A673 (cell line): ENCODE data around the gene ZNF367.
"Not testable (repeated sequence)": the region's sequence is repeated elsewhere in the genome, so short reads cannot be mapped to it uniquely, and the experiment has no call there.

Experiments used
- EZH2 ChIP-seq: fragments of 200-600 bp; sonication (generic); IDR thresholded peaks from 2 replicates; pipeline ENCODE4 v1.6.1; 2017; ENCODE audit warnings: borderline replicate concordance, low read depth, mild to moderate bottlenecking, mixed read lengths, antibody characterized with exemption, low read length; ENCODE audit not compliant: poor library complexity, severe bottlenecking
- TF ChIP-seq, protein P1 (sequence below): fragments of 300-800, 200-600 bp; sonication (generic); conservative IDR thresholded peaks from 2 replicates; pipeline ENCODE4 v1.5.1; 2017; ENCODE audit warnings: low read depth, mild to moderate bottlenecking, antibody characterized with exemption, low read length, moderate library complexity, mixed read lengths

DNA sequence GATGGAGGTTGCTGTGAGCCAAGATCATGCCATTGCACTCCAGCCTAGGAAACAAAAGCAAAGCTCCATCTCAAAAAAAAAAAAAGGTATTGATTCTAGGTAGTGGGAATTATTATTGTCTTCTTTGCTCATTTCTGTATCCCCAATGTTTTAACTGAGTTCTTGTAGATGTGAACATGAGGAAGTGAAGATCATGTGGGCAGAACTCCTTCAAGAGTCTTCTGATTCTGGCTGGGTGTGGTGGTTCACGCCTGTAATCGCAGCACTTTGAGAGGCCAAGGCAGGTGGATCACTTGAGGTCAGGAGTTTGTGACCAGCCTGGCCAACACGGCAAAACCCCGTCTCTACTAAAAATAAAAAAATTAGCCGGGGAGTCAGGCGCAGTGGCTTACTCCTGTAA lies 42.7 kb downstream of the ZNF367 start:
- TF ChIP-seq, protein P1, sequence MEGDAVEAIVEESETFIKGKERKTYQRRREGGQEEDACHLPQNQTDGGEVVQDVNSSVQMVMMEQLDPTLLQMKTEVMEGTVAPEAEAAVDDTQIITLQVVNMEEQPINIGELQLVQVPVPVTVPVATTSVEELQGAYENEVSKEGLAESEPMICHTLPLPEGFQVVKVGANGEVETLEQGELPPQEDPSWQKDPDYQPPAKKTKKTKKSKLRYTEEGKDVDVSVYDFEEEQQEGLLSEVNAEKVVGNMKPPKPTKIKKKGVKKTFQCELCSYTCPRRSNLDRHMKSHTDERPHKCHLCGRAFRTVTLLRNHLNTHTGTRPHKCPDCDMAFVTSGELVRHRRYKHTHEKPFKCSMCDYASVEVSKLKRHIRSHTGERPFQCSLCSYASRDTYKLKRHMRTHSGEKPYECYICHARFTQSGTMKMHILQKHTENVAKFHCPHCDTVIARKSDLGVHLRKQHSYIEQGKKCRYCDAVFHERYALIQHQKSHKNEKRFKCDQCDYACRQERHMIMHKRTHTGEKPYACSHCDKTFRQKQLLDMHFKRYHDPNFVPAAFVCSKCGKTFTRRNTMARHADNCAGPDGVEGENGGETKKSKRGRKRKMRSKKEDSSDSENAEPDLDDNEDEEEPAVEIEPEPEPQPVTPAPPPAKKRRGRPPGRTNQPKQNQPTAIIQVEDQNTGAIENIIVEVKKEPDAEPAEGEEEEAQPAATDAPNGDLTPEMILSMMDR: not testable (repeated sequence)
- not testable (repeated sequence) for TF ChIP-seq EZH2
